H9 (cell line): Measurements from ENCODE around the gene MTHFS. TPM values are rescaled to one million over a fixed set of nuclear protein-coding genes. Genes with fewer than 3 reads are reported as not detected.

ENCODE experiments used
- DNase-seq: peaks from one replicate; pipeline ENCODE4 v3.0.0-alpha.2; 2017
- H2AFZ ChIP-seq: one replicate; pipeline ENCODE4 v1.6.1; 2013; ENCODE audit warnings: mild to moderate bottlenecking, low read length, control low read depth, moderate library complexity
- H2AK5ac ChIP-seq: 2 replicates; pipeline ENCODE4 v1.6.1; 2013; ENCODE audit warnings: low read length, control low read depth, mixed read lengths; ENCODE audit not compliant: insufficient read length
- H2BK120ac ChIP-seq: one replicate; pipeline ENCODE4 v1.6.1; 2013; ENCODE audit warnings: low read depth, mild to moderate bottlenecking, low read length, control low read depth, inconsistent platforms; ENCODE audit not compliant: poor library complexity, severe bottlenecking
- H2BK12ac ChIP-seq: 2 replicates; pipeline ENCODE4 v1.6.1; 2013; ENCODE audit warnings: low read length, control low read depth, mixed read lengths, low read depth; ENCODE audit not compliant: insufficient read length
- H2BK15ac ChIP-seq: 2 replicates; pipeline ENCODE4 v1.6.1; 2013; ENCODE audit warnings: low read depth, low read length, control low read depth
- H2BK20ac ChIP-seq: one replicate; pipeline ENCODE4 v1.6.1; 2013; ENCODE audit warnings: low read depth, mild to moderate bottlenecking, low read length, control low read depth, inconsistent platforms; ENCODE audit not compliant: poor library complexity, severe bottlenecking
- H2BK5ac ChIP-seq: 2 replicates; pipeline ENCODE4 v1.6.1; 2013; ENCODE audit warnings: low read length, control low read depth, mixed read lengths; ENCODE audit not compliant: insufficient read length
- H3K14ac ChIP-seq: 2 replicates; pipeline ENCODE4 v1.6.1; 2013; ENCODE audit warnings: low read length, control low read depth; ENCODE audit not compliant: insufficient read depth
- H3K18ac ChIP-seq: 2 replicates; pipeline ENCODE4 v1.6.1; 2013; ENCODE audit warnings: low read depth, mild to moderate bottlenecking, mixed read lengths, low read length, control low read depth; ENCODE audit not compliant: insufficient read length
- H3K23ac ChIP-seq: 2 replicates; pipeline ENCODE4 v1.6.1; 2013; ENCODE audit warnings: low read length, control low read depth, mixed read lengths, low read depth; ENCODE audit not compliant: insufficient read length
- H3K23me2 ChIP-seq: 2 replicates; pipeline ENCODE4 v1.6.1; 2013; ENCODE audit warnings: low read depth, mild to moderate bottlenecking, mixed read lengths, low read length, control low read depth; ENCODE audit not compliant: insufficient read length, poor library complexity, severe bottlenecking
- H3K27ac ChIP-seq: 2 replicates; pipeline ENCODE4 v1.5.1; 2013; ENCODE audit warnings: low read length, control low read depth, mixed read lengths, low read depth; ENCODE audit not compliant: insufficient read length
- H3K27me3 ChIP-seq: 2 replicates; pipeline ENCODE4 v1.6.1; 2013; ENCODE audit warnings: low read length, control low read depth, inconsistent platforms; ENCODE audit not compliant: insufficient read depth
- H3K4ac ChIP-seq: 2 replicates; pipeline ENCODE4 v1.6.1; 2013; ENCODE audit warnings: low read depth, mild to moderate bottlenecking, control low read depth, inconsistent platforms, low read length, moderate library complexity
- H3K4me1 ChIP-seq: 2 replicates; pipeline ENCODE4 v1.6.1; 2013; ENCODE audit warnings: low read length, control low read depth, inconsistent platforms; ENCODE audit not compliant: insufficient read depth
- H3K4me2 ChIP-seq: 2 replicates; pipeline ENCODE4 v1.6.1; 2013; ENCODE audit warnings: low read length, control low read depth, mixed read lengths; ENCODE audit not compliant: insufficient read length, insufficient read depth
- H3K56ac ChIP-seq: 2 replicates; pipeline ENCODE4 v1.6.1; 2013; ENCODE audit warnings: low read depth, mild to moderate bottlenecking, mixed read lengths, low read length, control low read depth; ENCODE audit not compliant: insufficient read length
- H3K79me1 ChIP-seq: 2 replicates; pipeline ENCODE4 v1.6.1; 2013; ENCODE audit warnings: low read depth, mild to moderate bottlenecking, moderate library complexity, low read length, control low read depth, inconsistent platforms; ENCODE audit not compliant: insufficient read depth, poor library complexity, severe bottlenecking
- H3K79me2 ChIP-seq: 2 replicates; pipeline ENCODE4 v1.6.1; 2013; ENCODE audit warnings: low read length, control low read depth, inconsistent platforms; ENCODE audit not compliant: insufficient read depth
- H3K9ac ChIP-seq: 2 replicates; pipeline ENCODE4 v1.6.1; 2013; ENCODE audit warnings: low read length, control low read depth, mixed read lengths; ENCODE audit not compliant: insufficient read length; ENCODE audit errors: extremely low read depth
- H3K9me3 ChIP-seq: one replicate; pipeline ENCODE4 v1.6.1; 2013; ENCODE audit warnings: low read depth, low read length, inconsistent platforms; ENCODE audit not compliant: control insufficient read depth
- H3T11ph ChIP-seq: one replicate; pipeline ENCODE4 v1.6.1; 2013; ENCODE audit warnings: mild to moderate bottlenecking, low read length, control low read depth, inconsistent platforms
- H4K20me1 ChIP-seq: one replicate; pipeline ENCODE4 v1.6.1; 2013; ENCODE audit not compliant: control insufficient read depth, insufficient read length, insufficient read depth
- H4K5ac ChIP-seq: 2 replicates; pipeline ENCODE4 v1.6.1; 2013; ENCODE audit warnings: low read depth, mild to moderate bottlenecking, mixed read lengths, low read length, control low read depth; ENCODE audit not compliant: insufficient read length
- H4K8ac ChIP-seq: replicated peaks from 2 replicates; pipeline ENCODE4 v1.6.1; 2013; ENCODE audit warnings: low read length, control low read depth, mixed read lengths, low read depth; ENCODE audit not compliant: insufficient read length
- H4K91ac ChIP-seq: 2 replicates; pipeline ENCODE4 v1.6.1; 2013; ENCODE audit warnings: low read depth, mild to moderate bottlenecking, moderate library complexity, mixed read lengths, low read length, control low read depth; ENCODE audit not compliant: insufficient read length
- H3K27ac Mint-ChIP-seq, 3 experiments: 2 replicates in 2 of 3; 3 replicates in 1 of 3; pipeline ENCODE4 v1.8.0; 2020 to 2021; ENCODE audit warnings: mixed read lengths in 3 of 3, mild to moderate bottlenecking in 1 of 3, moderate library complexity in 1 of 3
- H3K27me3 Mint-ChIP-seq: 2 replicates; pipeline ENCODE4 v1.8.0; 2021; ENCODE audit warnings: low read depth, mild to moderate bottlenecking, moderate library complexity, mixed read lengths
- H3K36me3 Mint-ChIP-seq, 3 experiments: 2 replicates in 2 of 3; 3 replicates in 1 of 3; pipeline ENCODE4 v1.8.0; 2020 to 2021; ENCODE audit warnings: low read depth in 3 of 3, mixed read lengths in 3 of 3; ENCODE audit not compliant: insufficient read depth in 1 of 3
- H3K4me1 Mint-ChIP-seq, 2 experiments: 2 replicates each; pipeline ENCODE4 v1.8.0; 2020; ENCODE audit warnings: mixed read lengths in 2 of 2
- H3K4me3 Mint-ChIP-seq, 2 experiments: 2 replicates in 1 of 2; 3 replicates in 1 of 2; pipeline ENCODE4 v1.8.0; 2020 to 2021; ENCODE audit warnings: mild to moderate bottlenecking in 2 of 2, mixed read lengths in 2 of 2, moderate library complexity in 1 of 2
- H3K9me3 Mint-ChIP-seq, 2 experiments: 2 replicates in 1 of 2; 3 replicates in 1 of 2; pipeline ENCODE4 v1.8.0; 2020; ENCODE audit warnings: mild to moderate bottlenecking in 2 of 2, mixed read lengths in 2 of 2, moderate library complexity in 1 of 2
- WGBS: extraction: QIAGEN DNeasy Blood & Tissue Kit; methylation state at CpG from one replicate; pipeline ENCODE4 v1.1.7; 2013; ENCODE audit warnings: missing lambda C conversion rate, low lambda C conversion rate, mixed read lengths; ENCODE audit not compliant: insufficient read length; ENCODE audit errors: extremely low coverage; 5-methylcytosine and 5-hydroxymethylcytosine counted together
- total RNA-seq: library from RNA; stranded (reverse); gene quantifications from 2 replicates; pipeline ENCODE4 v1.2.1, GENCODE V29; 2021
- TF ChIP-seq, protein P1 (sequence below): fragments of 200-600 bp; sonication (generic); conservative IDR thresholded peaks from 3 replicates; pipeline ENCODE4 v1.8.0; 2021; ENCODE audit warnings: antibody characterized with exemption, mild to moderate bottlenecking

Gene MTHFS
- total RNA-seq, 1 experiment from 2014 or later: 36.9 TPM

DNA sequence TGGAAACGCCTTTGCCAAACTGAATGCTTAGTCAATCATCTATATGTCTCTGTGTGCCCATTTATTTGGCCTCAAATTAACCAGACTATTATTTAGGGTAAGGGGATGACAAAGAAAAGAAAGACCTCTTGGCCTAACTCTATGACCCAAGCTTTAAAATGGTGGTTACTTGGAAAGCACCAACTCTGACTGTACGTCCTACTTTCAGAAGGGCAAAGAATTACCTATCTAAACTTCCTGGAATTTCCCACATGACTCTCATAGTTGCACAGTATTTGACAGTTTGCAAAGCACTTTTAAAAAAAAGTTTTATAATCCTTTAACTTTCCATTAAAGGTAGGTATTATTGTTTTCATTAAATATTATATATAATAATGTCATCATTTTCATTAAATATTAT lies 6.3 kb upstream of the MTHFS start:
- no peak overlapping the region for H2AFZ ChIP-seq
- no peaks in the 10 kb centered on the region for H3K27me3 Mint-ChIP-seq
- DNase-seq: no peak
- TF ChIP-seq, protein P1, sequence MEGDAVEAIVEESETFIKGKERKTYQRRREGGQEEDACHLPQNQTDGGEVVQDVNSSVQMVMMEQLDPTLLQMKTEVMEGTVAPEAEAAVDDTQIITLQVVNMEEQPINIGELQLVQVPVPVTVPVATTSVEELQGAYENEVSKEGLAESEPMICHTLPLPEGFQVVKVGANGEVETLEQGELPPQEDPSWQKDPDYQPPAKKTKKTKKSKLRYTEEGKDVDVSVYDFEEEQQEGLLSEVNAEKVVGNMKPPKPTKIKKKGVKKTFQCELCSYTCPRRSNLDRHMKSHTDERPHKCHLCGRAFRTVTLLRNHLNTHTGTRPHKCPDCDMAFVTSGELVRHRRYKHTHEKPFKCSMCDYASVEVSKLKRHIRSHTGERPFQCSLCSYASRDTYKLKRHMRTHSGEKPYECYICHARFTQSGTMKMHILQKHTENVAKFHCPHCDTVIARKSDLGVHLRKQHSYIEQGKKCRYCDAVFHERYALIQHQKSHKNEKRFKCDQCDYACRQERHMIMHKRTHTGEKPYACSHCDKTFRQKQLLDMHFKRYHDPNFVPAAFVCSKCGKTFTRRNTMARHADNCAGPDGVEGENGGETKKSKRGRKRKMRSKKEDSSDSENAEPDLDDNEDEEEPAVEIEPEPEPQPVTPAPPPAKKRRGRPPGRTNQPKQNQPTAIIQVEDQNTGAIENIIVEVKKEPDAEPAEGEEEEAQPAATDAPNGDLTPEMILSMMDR: no peak
- H2BK5ac ChIP-seq: no peak overlapping the region
- no peak overlapping the region for H3K18ac ChIP-seq
- no peak overlapping the region for H3K27ac ChIP-seq
- H4K8ac ChIP-seq: no peak overlapping the region
- H3K27ac Mint-ChIP-seq: no peak overlapping the region
- no peak overlapping the region for H2BK15ac ChIP-seq
- no peak overlapping the region for H2AK5ac ChIP-seq
- H3K79me1 ChIP-seq: no peaks in the 10 kb centered on the region
- H3K4me1 ChIP-seq: no peaks in the 10 kb centered on the region; the same call in 1 of the 2 replicates
- H2BK20ac ChIP-seq: no peak overlapping the region
- H3K4me1 Mint-ChIP-seq: peaks cover 3% of the 10 kb centered on the region in 2 experiments; a peak in 3 of 4 replicates
- no peaks in the 10 kb centered on the region for H4K20me1 ChIP-seq
- peaks cover 16 to 22% (median 18%) of the 10 kb centered on the region in 3 experiments; a peak in 6 of 7 replicates for H3K36me3 Mint-ChIP-seq
- H2BK120ac ChIP-seq: no peak overlapping the region
- no peak overlapping the region for H4K91ac ChIP-seq
- H3K4me2 ChIP-seq: no peak overlapping the region
- no peak overlapping the region for H3K23ac ChIP-seq
- H3K9ac ChIP-seq: no peak overlapping the region
- H2BK12ac ChIP-seq: no peak overlapping the region
- no peaks in the 10 kb centered on the region for H3K23me2 ChIP-seq
- H3K9me3 Mint-ChIP-seq: no peaks in the 10 kb centered on the region
- H3K56ac ChIP-seq: no peak overlapping the region
- H3K4me3 Mint-ChIP-seq: no peak overlapping the region
- no peaks in the 10 kb centered on the region for H3K79me2 ChIP-seq
- H3K14ac ChIP-seq: no peak overlapping the region
- no peaks in the 10 kb centered on the region for H3K9me3 ChIP-seq
- H3K27me3 ChIP-seq: no peaks in the 10 kb centered on the region
- H3K4ac ChIP-seq: no peak overlapping the region
- H4K5ac ChIP-seq: no peak overlapping the region
- no CpG with 5 or more reads among the region's 2 CpGs for WGBS
- no peak overlapping the region for H3T11ph ChIP-seq
